ENCODE measurements around the gene OXGR1.
"Not testable (repeated sequence)": the region's sequence is repeated elsewhere in the genome, so short reads cannot be mapped to it uniquely, and the experiment has no call there.

The OXGR1 gene

DNA sequence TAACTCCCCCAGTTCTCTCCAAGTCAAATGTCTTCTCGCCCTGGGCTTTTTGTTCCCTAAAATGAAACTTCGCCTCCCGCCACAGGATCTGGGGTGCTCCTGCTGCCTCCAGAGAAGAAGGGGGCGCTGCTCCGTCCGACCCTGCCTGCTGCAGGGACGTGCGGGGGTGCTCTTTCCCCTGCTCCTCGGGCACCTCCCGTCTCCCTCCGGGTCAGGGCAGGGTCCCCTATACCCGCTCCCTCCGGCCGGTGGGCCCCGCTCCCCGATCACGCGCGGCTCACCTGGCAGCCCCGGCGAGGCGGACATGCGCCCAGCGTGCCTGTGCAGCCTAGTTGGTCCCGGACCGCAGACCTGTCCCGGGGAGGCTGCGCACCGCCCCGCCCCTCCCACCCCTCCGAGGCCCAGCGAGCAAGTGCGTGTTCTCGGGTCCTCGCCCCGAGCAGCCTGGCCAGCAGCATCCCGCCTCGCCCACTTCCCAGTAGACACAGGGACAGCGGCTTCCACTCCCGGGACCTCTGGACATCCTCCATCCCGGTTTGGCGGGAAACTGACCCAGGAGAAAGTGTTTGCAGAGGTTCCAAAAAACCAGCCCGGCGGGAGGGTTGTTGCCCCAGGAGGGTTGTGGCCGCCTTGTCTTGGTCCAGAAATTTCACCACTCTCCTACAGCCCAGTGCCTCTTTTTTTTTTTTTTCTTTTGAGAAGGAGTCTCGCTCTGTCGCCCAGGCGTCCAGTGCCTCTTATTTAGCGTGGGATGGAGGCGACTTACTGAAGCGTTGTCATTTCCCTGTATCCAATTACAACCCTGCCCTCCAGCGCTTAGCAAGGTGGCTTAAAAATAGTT lies at the start of gene OXGR1:
Gene OXGR1 (minus strand): TSS at position 460 of the 841 bp plus-strand sequence. CDS start 6,717 bp downstream, outside the sequence.
- H3K4me3 ChIP-seq (ENCODE audit: low read depth, low read length): peak within 1 kb of the TSS; percentile 42
- H3K27me3 ChIP-seq (ENCODE audit: control insufficient read depth, insufficient read depth, low read length): peaks cover 79% of the 10 kb centered on the region
- no peaks in the 10 kb centered on the region for H3K36me3 ChIP-seq (ENCODE audit: control insufficient read depth, insufficient read depth, low read length)
- no peak within 1 kb of the TSS for H3K9ac ChIP-seq (ENCODE audit: low read depth, low read length)
- no peaks in the 10 kb centered on the region for H3K9me3 ChIP-seq (ENCODE audit: control insufficient read depth, insufficient read depth, low read length)
- H3K4me1 ChIP-seq (ENCODE audit: control insufficient read depth, insufficient read depth, low read length): no peaks in the 10 kb centered on the region

DNA sequence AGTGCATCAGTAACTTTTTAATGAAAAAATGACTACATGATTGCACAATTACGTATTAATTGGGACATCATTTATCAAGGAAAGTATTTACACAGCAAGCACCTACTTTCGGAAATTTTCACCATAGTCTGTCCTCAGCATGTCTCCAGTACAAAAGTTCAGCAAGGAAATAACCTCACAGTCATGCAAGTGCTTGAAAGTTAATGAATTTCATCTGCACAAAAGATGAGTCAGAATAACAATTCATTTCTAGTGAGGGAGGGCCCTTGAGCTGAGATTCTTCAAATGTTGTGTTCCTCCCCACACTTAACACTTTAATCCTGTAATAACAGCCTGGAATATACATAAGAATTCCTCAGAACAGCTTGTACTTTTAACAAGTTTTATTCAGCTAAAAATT lies 49.0 kb upstream of the OXGR1 start:
- no peak overlapping the region for H3K9ac ChIP-seq (ENCODE audit: low read depth, low read length)
- no peaks in the 10 kb centered on the region for H3K9me3 ChIP-seq (ENCODE audit: control insufficient read depth, insufficient read depth, low read length)
- H3K27me3 ChIP-seq (ENCODE audit: control insufficient read depth, insufficient read depth, low read length): no peaks in the 10 kb centered on the region

DNA sequence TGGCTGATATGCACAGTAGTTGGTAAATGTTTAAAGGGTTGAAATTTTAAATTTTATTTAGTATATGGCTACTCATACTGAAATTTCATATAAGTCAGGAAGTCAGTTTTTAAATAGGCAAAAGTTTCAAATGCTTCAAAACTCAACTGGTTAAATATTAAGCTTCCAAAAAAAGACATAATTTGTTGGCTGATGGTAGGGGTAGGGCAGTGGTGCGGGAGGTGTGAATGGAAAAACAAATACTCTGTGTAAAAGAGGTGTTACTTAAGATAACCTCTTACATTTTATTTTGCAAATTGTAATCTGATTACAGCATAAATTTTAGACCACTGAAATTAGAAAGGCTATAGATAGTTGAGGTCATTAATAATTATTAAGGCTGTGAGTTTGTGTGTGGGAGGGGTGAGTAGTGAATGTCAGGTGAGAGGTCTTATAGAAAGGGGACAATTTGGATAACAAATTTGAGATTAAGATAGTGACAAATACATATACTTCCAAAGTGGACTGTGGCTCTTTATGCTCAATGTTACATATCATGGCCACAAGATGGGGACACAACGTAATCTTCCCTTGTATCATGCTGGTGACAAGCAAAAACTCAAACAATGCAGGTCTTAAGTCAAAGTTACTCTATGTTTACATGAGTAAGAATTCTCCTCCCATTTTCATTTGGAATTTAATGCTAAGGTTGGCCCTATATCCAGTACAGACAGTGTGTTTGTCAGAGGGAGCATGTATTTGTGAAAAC lies 36.6 kb upstream of the OXGR1 start:
- Histone ChIP-seq H3K9ac (ENCODE audit: low read depth, low read length) (no peak overlapping the region), H3K36me3 (ENCODE audit: control insufficient read depth, insufficient read depth, low read length) (no peaks in the 10 kb centered on the region), H3K9me3 (ENCODE audit: control insufficient read depth, insufficient read depth, low read length) (no peaks in the 10 kb centered on the region), H3K27me3 (ENCODE audit: control insufficient read depth, insufficient read depth, low read length) (no peaks in the 10 kb centered on the region), H3K4me1 (ENCODE audit: control insufficient read depth, insufficient read depth, low read length) (no peaks in the 10 kb centered on the region), H3K4me3 (ENCODE audit: low read depth, low read length) (no peak overlapping the region)

More for the DNA sequence above, 49.0 kb upstream of the OXGR1 start:
- H3K4me3 ChIP-seq (ENCODE audit: low read depth, low read length): no peak overlapping the region
- H3K36me3 ChIP-seq (ENCODE audit: control insufficient read depth, insufficient read depth, low read length): no peaks in the 10 kb centered on the region
- H3K4me1 ChIP-seq (ENCODE audit: control insufficient read depth, insufficient read depth, low read length): no peaks in the 10 kb centered on the region

DNA sequence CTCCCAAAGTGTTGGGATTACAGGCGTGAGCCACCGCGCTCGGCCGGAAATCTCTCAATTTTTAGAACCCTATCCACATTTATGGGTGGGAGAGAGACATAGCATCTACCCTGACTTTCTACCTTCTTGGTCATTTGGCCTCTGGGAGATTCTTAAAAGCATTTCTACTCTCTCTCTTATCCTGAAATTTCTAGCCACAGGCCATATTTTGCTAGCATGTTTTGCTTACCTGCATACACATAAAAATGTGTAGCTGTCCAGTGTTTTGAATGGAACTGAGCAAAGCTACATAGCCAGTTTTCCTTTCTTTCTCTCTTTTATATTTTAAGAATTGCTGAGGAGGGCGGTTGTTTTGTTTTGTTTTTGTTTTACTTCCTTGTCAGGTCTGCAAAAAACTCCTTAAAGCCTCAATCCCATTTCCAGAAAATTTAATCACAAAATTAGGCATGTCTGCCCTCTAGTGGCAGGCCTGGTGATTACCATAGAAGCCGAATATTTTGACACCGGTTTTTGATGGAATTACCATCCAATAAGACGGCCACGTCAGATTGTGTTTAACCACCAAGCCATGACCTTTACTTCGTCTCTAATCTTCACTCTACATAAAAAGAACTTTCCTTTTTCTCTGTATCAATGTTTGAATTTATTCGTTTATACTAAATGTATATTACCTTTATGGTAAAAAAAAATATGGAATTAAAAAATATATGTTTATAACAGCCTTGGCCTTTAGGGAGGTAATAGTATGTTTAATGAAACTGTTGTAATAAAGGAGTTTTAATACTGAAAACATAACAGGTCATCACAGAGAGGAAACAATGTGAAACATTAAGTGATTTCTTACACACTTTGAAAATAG lies 34.4 kb upstream of the OXGR1 start:
- Histone ChIP-seq H3K4me1 (ENCODE audit: control insufficient read depth, insufficient read depth, low read length) (no peaks in the 10 kb centered on the region), H3K36me3 (ENCODE audit: control insufficient read depth, insufficient read depth, low read length) (no peaks in the 10 kb centered on the region), H3K9ac (ENCODE audit: low read depth, low read length) (no peak overlapping the region), H3K27me3 (ENCODE audit: control insufficient read depth, insufficient read depth, low read length) (no peaks in the 10 kb centered on the region), H3K9me3 (ENCODE audit: control insufficient read depth, insufficient read depth, low read length) (no peaks in the 10 kb centered on the region), H3K4me3 (ENCODE audit: low read depth, low read length) (no peak overlapping the region)

DNA sequence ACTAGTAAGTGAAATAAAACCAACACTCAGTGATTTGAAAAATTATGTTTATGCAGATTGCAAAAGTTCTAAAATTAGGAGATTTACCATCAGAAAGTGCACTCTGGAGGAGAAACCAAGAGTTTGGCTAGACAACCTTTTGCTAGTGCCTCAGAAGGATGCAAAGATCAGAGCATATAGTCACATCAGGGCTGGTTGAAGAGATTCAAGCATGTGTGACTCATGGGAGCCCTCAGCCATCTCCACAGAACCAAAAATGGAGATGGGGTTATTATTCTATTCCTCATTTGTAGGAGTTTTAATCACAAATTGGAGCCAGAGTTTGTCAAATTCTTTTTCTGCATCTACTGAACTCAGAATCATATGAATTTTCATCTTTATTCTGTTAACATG lies 32.9 kb upstream of the OXGR1 start:
- no peaks in the 10 kb centered on the region for H3K36me3 ChIP-seq (ENCODE audit: control insufficient read depth, insufficient read depth, low read length)
- no peaks in the 10 kb centered on the region for H3K27me3 ChIP-seq (ENCODE audit: control insufficient read depth, insufficient read depth, low read length)
- H3K4me3 ChIP-seq (ENCODE audit: low read depth, low read length): no peak overlapping the region
- H3K9me3 ChIP-seq (ENCODE audit: control insufficient read depth, insufficient read depth, low read length): no peaks in the 10 kb centered on the region
- no peak overlapping the region for H3K9ac ChIP-seq (ENCODE audit: low read depth, low read length)
- no peaks in the 10 kb centered on the region for H3K4me1 ChIP-seq (ENCODE audit: control insufficient read depth, insufficient read depth, low read length)

GRCh38 chr13:97026531-97027161 lies 32.4 kb upstream of the OXGR1 start:
- no peak overlapping the region for H3K9ac ChIP-seq (ENCODE audit: low read depth, low read length)
- H3K27me3 ChIP-seq (ENCODE audit: control insufficient read depth, insufficient read depth, low read length): no peaks in the 10 kb centered on the region
- no peaks in the 10 kb centered on the region for H3K9me3 ChIP-seq (ENCODE audit: control insufficient read depth, insufficient read depth, low read length)
- H3K36me3 ChIP-seq (ENCODE audit: control insufficient read depth, insufficient read depth, low read length): no peaks in the 10 kb centered on the region
- H3K4me1 ChIP-seq (ENCODE audit: control insufficient read depth, insufficient read depth, low read length): no peaks in the 10 kb centered on the region
- no peak overlapping the region for H3K4me3 ChIP-seq (ENCODE audit: low read depth, low read length)

- not testable (repeated sequence) for H3K9me3 ChIP-seq (ENCODE audit: control insufficient read depth, insufficient read depth, low read length); H3K27me3 ChIP-seq (ENCODE audit: control insufficient read depth, insufficient read depth, low read length); H3K4me1 ChIP-seq (ENCODE audit: control insufficient read depth, insufficient read depth, low read length); H3K9ac ChIP-seq (ENCODE audit: low read depth, low read length); H3K4me3 ChIP-seq (ENCODE audit: low read depth, low read length); H3K36me3 ChIP-seq (ENCODE audit: control insufficient read depth, insufficient read depth, low read length)
Observed at GRCh38 chr13:97023812-97024211, 29.5 kb upstream of the OXGR1 start.

DNA sequence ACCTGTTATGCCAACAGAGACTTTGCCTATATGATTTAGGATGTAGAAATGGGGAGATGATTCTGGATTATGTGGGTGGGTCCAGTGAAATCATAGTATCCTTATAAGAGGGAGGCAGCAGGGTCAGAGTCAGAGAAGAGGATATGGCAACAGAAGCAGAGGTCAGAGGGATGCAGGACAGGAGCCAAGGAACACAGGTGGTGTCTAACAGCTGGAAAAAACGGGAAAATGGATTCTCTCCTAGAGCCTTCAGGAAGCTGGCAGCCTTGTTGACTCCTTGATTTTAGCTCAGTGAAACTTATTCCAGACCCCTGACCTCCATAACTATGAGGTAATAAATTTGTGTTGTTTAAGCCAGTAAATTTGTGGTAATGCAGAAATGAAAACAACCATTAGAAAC lies 28.8 kb upstream of the OXGR1 start:
- Histone ChIP-seq H3K4me3 (ENCODE audit: low read depth, low read length) (no peak overlapping the region), H3K9me3 (ENCODE audit: control insufficient read depth, insufficient read depth, low read length) (no peaks in the 10 kb centered on the region), H3K36me3 (ENCODE audit: control insufficient read depth, insufficient read depth, low read length) (no peaks in the 10 kb centered on the region), H3K27me3 (ENCODE audit: control insufficient read depth, insufficient read depth, low read length) (peaks cover 8% of the 10 kb centered on the region), H3K4me1 (ENCODE audit: control insufficient read depth, insufficient read depth, low read length) (no peaks in the 10 kb centered on the region), H3K9ac (ENCODE audit: low read depth, low read length) (no peak overlapping the region)

DNA sequence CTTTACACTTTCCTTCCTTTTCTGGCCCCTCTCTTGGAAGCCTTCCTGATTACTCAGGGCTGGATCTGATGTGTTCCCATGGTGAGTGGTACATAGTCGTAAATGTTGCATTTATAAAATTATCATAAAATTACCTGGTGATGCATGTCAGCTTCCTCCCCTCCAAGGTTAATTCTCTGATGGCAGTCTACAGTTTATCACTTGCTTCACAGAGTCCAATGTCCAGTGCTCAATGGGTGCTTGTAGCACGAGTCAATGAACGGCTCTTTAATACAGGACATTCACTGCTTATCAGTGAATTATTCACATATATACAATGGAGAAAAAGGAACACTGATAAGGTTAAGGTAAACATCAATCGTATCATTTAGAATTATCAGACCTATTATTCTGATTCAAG lies 27.0 kb upstream of the OXGR1 start:
- Histone ChIP-seq H3K9me3 (ENCODE audit: control insufficient read depth, insufficient read depth, low read length) (no peaks in the 10 kb centered on the region), H3K4me1 (ENCODE audit: control insufficient read depth, insufficient read depth, low read length) (no peaks in the 10 kb centered on the region), H3K4me3 (ENCODE audit: low read depth, low read length) (no peak overlapping the region), H3K27me3 (ENCODE audit: control insufficient read depth, insufficient read depth, low read length) (peaks cover 8% of the 10 kb centered on the region), H3K36me3 (ENCODE audit: control insufficient read depth, insufficient read depth, low read length) (no peaks in the 10 kb centered on the region), H3K9ac (ENCODE audit: low read depth, low read length) (no peak overlapping the region)

DNA sequence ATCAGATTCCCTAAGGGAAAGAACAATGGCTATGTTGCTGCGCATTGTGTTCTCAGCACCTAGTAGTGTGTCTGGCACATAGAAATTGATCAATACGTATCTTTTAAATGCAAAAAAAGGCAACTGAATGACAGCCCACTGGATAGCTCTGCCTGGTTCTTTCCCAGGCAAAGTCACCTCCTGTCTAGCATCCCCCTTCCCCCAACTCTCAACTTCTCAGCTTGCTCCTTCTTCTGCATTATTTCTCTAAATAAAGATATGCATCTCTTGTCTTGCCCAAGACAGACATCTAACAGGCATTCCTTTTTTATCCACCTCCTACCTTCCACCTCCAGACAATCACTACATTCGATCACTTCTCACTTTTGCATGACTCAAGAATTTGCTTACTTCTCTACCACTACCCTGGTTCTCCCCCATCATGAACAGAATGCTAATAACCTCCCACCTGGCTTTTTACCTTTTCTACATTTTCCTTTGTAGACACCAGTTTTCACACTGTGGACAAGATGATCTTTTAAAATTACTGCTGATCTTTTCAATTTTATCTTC lies 26.5 kb upstream of the OXGR1 start:
- H3K27me3 ChIP-seq (ENCODE audit: control insufficient read depth, insufficient read depth, low read length): peaks cover 8% of the 10 kb centered on the region
- H3K4me3 ChIP-seq (ENCODE audit: low read depth, low read length): no peak overlapping the region
- H3K36me3 ChIP-seq (ENCODE audit: control insufficient read depth, insufficient read depth, low read length): no peaks in the 10 kb centered on the region
- no peaks in the 10 kb centered on the region for H3K9me3 ChIP-seq (ENCODE audit: control insufficient read depth, insufficient read depth, low read length)
- H3K4me1 ChIP-seq (ENCODE audit: control insufficient read depth, insufficient read depth, low read length): no peaks in the 10 kb centered on the region
- no peak overlapping the region for H3K9ac ChIP-seq (ENCODE audit: low read depth, low read length)

DNA sequence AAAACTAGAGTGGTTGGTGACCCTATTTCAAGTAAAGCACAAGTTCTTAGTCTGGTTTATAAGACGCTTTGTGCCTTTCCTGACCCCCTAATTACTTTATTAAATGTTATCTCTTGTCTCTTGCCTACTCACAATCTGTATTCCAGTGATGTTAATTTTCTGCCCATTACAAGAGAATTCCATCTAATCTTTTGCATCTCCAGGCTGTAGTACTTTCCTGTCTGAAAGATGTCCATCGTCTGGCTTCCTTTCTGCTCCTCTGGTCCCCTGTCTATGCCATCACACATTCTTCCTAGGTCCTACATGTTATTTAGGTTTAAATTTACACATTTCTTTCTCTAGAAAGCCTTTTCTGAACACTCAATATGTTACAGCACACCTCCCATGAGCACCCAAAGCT lies 25.9 kb upstream of the OXGR1 start:
- Histone ChIP-seq H3K9ac (ENCODE audit: low read depth, low read length) (no peak overlapping the region), H3K27me3 (ENCODE audit: control insufficient read depth, insufficient read depth, low read length) (peaks cover 8% of the 10 kb centered on the region), H3K36me3 (ENCODE audit: control insufficient read depth, insufficient read depth, low read length) (no peaks in the 10 kb centered on the region), H3K4me3 (ENCODE audit: low read depth, low read length) (no peak overlapping the region), H3K4me1 (ENCODE audit: control insufficient read depth, insufficient read depth, low read length) (no peaks in the 10 kb centered on the region), H3K9me3 (ENCODE audit: control insufficient read depth, insufficient read depth, low read length) (no peaks in the 10 kb centered on the region)

Data from iPS-15b (cell line).